HG02623 (cell line): ENCODE measurements around the gene MALAT1.
A peak's percentile ranks its signal among the peaks of the same experiment; 100 is the strongest.

Source experiments
- ATAC-seq: cut with Tn5 transposase; IDR thresholded peaks from one replicate; pipeline ENCODE4 v1.9.1; 2021; ENCODE audit warnings: moderate library complexity; ENCODE audit not compliant: unreplicated experiment

Gene MALAT1

DNA sequence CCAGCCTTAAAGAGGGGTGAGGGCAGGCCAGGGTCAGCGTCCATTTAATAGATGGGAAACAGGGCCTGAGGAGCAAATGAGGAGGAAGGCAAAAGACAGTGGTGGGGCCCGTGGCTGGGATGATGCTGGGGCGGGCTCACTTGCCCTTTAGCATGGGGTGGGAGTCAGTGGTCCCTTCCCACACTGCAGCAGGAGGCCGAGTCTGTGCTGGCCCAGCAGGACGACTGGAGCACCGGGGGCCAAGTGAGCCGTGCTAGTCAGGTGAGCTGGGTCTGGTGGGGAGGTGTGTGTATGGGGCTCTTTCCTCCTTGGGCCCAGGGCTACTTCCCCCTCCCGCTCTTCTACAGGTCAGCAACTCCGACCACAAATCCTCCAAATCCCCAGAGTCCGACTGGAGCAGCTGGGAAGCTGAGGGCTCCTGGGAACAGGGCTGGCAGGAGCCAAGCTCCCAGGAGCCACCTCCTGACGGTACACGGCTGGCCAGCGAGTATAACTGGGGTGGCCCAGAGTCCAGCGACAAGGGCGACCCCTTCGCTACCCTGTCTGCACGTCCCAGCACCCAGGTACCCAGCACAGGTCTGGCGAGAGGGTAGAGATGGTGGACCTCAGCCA is 38.9 kb downstream of the MALAT1 start:
- ATAC-seq, result no peak

DNA sequence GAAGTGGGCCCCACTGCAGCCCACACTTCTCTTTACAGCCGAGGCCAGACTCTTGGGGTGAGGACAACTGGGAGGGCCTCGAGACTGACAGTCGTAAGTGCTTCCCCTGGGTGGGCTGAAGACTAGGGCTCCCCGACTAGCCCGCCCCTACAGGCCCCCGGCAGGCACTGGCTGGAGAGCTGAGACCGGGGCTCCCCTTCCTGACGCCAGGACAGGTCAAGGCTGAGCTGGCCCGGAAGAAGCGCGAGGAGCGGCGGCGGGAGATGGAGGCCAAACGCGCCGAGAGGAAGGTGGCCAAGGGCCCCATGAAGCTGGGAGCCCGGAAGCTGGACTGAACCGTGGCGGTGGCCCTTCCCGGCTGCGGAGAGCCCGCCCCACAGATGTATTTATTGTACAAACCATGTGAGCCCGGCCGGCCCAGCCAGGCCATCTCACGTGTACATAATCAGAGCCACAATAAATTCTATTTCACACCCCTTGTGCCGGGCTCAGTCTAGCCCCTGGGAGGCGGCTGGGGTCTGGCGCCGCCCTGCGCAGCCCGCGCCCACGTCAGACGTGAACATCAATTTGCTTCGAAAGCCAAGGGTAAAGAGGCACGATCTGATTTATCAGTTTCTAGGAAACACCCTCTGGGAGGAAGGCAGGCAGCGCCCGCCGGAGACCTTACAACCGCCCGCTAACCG is 39.5 kb downstream of the MALAT1 start:
- ATAC-seq, result no peak

- ATAC-seq, result no peak
These were observed 40.3 kb downstream of the MALAT1 start for GRCh38 chr11:65538915-65539743.

DNA sequence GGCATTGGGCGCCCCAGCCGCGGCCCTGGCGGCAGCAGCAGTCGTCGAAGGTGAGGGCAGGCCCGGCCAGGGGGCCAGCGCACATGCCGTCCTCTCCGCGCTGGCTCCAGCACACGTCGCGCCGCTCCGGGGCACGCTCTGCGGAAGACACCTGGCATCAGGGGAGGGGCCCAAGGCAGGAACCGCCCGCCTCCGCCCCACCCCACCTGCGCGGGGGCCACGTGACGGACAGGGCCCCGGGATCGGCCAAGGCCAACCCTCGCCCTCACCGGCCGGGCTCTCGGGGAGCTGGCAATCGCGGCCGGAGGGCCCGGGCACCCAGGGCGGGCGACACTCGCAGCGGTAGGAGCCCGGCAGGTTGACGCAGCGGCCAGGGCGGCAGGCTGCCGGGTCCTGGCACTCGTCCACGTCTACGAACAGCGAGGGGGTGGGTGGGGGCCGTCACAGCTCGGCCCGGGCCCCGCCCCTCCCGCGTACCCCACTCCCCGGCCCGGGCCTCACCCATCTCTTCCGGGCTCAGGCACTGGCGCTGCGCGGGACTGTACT is 41.0 kb downstream of the MALAT1 start:
- ATAC-seq, result peak; percentile 46

DNA sequence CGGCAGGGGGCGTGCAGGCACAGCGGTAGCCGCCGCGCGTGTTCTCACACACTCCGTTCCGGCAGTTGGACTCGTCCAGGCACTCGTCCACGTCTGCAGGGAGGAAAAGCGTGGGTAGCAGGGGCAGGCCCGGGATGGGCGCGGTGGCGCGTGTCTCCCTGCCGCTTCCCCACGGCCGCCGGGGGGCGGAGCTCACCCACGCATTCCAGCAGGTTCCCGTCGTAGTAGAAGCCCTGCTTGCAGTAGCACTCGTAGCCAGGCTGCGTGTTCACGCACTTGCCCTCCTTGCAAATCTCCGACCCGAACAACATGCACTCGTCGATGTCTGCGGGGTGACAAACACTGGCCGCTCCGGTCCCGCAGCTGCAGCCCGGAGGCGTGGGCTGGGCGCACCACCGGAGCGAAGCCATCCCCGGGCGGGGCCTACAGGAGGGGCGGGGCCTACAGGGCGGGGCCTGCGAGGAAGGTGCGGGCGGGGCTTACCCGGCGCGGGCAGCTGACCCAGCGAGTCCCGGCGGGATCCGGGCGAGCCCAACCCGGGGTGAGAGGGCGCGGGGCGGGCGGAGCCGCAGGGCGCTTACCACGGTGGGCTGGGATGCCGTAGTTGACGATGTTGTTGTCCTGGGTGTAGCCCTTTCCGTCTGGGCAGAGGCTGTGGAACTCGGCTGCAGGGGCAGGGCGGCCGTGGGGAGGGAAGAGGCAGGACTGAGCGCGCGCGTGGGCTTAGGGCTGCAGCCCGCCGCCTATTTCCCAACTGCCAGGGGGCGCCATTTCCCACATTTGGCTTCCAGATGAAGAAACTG is 41.6 kb downstream of the MALAT1 start:
- peak; percentile 53 for ATAC-seq

- no peak for ATAC-seq
These were observed 42.5 kb downstream of the MALAT1 start for GRCh38 chr11:65541093-65541982.

- ATAC-seq, result no peak
These were observed 44.0 kb downstream of the MALAT1 start for GRCh38 chr11:65542738-65543390.

DNA sequence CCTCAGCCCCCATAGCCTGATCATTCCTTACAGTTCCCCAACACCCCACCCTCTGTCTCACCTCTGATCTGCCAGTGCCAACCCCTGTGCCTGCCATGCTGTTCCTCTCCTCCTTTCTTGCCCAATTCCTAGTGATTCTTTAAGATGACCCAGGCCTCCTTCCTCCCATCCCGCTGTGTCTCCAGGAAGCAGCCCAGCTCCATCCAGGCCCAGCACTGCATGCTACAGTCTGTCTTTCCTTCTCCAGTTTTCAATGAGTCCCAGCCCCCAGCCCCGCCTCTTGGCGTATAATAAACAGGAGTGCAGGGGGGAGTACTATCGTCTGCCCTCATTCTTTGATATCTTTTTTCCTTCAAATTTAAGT is 47.0 kb downstream of the MALAT1 start:
- no peak for ATAC-seq

DNA sequence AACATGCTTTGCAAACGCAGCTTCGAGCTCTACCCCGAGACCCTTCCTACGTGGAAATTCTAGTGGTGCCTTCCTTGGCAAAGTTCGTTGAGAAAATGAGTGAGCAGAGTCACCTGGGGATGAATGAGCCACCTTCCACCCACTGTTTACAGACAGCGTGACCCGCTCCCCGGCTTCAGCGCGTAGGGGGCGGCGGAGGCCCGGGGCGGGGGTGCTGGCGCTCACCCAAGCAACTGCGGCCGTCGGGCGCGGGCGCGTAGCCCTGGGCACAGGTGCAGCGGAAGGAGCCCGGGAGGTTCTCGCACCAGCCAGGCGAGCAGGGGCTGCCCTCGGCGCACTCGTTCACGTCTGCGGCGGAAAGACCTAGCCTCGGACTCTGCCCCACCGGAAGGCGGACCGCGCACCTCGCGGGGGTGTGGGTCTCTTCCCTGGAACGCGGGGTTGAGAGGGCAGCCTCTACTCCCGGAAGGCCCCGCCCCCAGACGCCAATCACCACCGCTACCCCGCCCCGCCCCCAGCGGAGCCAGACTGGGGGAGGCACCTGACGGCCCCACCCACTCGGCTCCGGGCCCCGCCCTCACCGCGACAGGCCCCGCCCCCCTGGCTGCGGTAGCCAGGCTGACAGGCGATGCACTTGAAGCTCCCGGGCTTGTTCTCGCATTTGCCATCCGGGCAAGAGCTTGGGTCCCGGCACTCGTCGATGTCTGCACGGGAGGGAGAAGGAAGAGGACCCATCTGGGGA is 47.5 kb downstream of the MALAT1 start:
- ATAC-seq, result peak; percentile 55

- ATAC-seq, result no peak
These were observed 48.7 kb downstream of the MALAT1 start for GRCh38 chr11:65547446-65548125.

DNA sequence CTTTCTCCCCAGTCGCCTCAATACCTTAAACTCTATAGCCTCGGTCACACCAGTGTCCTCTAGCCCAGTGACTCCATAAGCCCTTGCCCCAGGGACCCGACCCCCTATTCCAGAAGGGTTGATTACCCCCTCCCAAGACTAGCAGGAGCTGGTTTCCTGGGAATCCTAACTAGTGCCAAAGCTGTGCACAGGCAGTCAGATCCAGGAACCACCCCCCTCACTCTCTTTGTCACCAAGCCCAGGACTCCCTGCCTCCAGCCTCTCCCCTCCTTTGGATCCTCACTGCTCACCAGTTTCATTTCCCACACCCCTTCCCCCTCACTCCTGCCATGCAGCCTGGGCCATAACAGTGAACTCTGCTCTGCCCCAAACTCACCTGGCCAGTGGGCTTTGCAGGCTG is 49.5 kb downstream of the MALAT1 start:
- ATAC-seq, result no peak

DNA sequence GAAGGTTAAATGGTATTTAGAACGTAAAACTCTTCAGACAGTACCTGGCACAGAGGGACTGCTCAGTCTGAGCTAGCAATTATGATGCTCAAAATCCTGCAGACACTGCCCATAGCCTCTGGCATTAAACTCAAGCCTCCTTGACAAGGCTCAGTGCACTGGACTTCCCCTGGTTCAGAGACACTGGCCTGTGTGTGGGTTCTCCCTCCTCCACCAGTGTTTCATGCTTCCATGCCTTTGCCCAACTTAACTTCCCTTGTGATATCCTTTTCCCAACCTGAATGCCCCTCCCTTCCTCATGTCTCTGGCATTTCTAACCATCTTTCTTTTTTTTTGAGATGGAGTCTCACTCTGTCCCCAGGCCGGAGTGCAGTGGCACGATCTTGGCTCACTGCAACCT is 50.3 kb downstream of the MALAT1 start:
- no peak for ATAC-seq

GRCh38 chr11:65551572-65552387 is 52.9 kb downstream of the MALAT1 start:
- ATAC-seq, result peak; percentile 49

GRCh38 chr11:65552388-65552951 is 53.6 kb downstream of the MALAT1 start:
- no peak for ATAC-seq

DNA sequence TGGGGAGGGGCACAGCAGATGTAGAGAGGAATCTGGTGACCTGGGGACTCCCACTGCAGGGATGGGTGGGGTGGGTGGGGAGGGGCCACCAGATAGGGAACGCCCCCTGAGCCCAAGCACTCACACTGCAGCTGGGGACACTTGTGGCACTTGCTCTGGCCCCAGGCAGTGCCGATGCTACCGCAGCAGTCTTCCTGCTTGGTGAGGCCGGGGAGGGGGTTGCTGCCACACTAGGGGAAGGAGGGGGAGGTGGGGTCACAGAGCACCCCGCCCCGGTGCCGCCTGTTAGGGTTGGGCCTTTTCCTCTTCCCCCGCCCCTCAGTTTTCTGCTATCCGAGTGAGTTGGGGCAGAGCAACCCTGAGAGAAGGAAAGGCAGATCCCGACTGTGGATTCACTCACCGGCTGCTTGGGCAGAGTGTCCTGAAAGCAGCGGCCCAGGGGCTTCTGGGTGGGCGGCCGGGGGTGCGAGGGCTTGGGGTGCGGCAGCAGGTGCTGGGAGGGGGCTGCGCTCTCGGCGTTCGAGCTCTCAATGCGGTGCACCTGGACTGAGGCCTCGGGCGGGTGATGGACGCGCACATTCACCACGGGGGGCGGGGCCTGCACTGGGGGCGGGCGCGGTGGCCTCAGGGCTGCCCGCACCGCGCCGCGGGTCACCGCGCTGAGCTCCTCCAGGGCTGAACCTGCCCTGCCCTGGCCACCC is 54.6 kb downstream of the MALAT1 start:
- no peak for ATAC-seq

DNA sequence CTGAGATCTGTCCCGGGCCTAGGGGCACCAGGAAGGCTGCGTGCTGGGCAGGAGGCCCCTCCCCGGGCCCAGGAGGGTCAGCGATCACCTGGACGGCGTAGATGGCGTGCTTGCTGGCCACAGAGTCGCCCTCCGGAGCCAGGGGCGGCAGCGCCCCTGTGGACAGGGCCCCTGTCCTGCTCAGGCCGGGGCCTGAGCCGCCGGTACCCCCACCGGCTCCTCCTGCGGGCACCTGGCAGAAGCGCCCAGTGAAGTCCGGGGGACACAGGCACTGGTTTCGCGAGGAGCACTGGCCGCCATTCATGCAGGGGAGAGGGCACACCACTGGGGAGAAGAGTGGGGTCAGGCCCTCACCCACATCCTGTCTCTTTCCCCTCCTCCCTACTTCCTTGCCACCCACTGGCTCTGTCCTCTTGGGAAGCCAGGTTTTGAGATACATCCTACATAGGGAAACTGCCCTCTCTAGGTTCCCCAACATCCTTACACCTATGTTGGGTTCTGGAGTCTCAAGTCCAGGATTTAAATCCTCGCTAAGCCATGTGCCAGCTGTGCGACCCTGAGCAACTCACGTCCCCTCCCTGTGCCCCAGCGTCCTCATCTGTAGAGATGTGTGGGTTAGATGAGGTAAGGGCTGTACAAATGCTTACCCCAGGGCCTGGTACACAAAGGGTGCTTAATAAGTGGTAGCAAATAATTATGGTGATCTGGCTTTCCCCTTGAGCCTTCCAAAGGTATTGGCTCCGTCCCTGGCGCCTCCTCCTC is 55.4 kb downstream of the MALAT1 start:
- ATAC-seq, result no peak
